ENCODE results near the gene ZSWIM4. TPM values are rescaled to one million over a fixed set of nuclear protein-coding genes. Genes with fewer than 3 reads are reported as not detected.

The ZSWIM4 gene
- total and polyA plus RNA-seq, 2 of the 13 experiments (the other 11 are each of a cell fraction or from before 2014, with no cell fraction given): 0.33 to 0.86 TPM

DNA sequence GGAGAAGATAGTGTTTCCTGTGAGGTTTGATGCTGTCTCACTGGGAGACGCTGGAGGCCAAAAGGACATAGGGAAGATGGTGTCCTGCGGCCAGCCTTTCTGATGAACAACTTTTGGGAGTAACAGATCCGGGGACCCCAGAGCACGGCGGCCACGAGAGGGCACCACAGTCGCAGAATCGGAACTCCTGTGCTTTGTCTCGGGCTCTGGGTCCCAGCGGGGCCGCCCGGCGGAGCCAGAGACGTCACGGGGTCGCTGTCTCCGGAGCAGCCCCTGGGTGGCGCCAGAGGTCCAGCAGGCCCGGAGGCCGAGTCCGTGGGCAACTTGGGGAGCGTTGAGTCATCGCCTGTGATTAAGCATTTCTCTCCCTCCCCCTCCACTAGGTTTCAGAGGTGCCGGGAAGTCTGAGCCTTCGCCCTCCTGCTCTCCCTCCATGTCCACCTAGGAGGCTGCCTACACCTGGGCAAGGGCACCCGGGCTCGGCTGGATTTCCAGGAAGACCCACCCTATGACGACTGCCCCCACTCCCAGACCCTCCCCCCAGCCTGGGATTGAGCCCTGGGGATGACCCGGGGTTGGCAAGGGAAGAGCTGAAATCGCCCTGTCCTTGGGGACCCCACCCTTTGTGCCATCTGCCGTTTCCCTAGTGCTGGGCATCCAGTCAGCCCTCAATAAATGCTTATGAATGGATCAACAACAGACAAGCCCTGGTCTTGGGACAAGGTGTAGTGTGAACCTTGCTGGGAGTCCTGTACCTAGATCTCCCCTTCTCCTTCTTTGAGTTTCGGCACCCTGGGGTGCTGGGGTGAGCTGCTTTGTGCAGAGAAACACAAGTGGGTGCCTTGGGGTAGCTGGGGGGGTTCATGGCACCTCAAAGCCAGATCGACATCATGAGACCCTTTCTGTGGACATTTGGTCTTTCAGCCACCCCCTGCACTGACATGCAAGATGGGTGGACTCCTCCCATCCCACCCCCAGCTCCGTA, 85.1 kb downstream of the ZSWIM4 start (continued):
- TF ChIP-seq, protein P1, sequence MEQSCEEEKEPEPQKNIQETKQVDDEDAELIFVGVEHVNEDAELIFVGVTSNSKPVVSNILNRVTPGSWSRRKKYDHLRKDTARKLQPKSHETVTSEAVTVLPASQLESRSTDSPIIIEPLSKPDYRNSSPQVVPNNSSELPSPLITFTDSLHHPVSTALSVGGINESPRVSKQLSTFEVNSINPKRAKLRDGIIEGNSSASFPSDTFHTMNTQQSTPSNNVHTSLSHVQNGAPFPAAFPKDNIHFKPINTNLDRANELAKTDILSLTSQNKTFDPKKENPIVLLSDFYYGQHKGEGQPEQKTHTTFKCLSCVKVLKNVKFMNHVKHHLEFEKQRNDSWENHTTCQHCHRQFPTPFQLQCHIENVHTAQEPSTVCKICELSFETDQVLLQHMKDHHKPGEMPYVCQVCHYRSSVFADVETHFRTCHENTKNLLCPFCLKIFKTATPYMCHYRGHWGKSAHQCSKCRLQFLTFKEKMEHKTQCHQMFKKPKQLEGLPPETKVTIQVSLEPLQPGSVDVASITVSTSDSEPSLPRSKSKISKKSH (CRISPR knock-in tag; IDR thresholded peaks at IDR 0.05; ENCODE audit: borderline replicate concordance): peak; percentile 87; the same call in 1 of the 2 replicates
- TF ChIP-seq ZMYM3 (CRISPR knock-in tag; IDR thresholded peaks at IDR 0.05): peak; percentile 18; the same call in 1 of the 2 replicates
- 0 out of 2 replicates have a peak, but pooled peaks have one; percentile 32 for TF ChIP-seq CCDC6 (CRISPR knock-in tag; IDR thresholded peaks at IDR 0.05)
- TF ChIP-seq ZNF441 (CRISPR knock-in tag; IDR thresholded peaks at IDR 0.05; ENCODE audit: borderline replicate concordance): peak; percentile 65; the same call in 1 of the 2 replicates
- TF ChIP-seq ZNF670 (CRISPR knock-in tag; IDR thresholded peaks at IDR 0.05; ENCODE audit: borderline replicate concordance): 0 out of 2 replicates have a peak, but pooled peaks have one; percentile 33
- TF ChIP-seq, protein P2, sequence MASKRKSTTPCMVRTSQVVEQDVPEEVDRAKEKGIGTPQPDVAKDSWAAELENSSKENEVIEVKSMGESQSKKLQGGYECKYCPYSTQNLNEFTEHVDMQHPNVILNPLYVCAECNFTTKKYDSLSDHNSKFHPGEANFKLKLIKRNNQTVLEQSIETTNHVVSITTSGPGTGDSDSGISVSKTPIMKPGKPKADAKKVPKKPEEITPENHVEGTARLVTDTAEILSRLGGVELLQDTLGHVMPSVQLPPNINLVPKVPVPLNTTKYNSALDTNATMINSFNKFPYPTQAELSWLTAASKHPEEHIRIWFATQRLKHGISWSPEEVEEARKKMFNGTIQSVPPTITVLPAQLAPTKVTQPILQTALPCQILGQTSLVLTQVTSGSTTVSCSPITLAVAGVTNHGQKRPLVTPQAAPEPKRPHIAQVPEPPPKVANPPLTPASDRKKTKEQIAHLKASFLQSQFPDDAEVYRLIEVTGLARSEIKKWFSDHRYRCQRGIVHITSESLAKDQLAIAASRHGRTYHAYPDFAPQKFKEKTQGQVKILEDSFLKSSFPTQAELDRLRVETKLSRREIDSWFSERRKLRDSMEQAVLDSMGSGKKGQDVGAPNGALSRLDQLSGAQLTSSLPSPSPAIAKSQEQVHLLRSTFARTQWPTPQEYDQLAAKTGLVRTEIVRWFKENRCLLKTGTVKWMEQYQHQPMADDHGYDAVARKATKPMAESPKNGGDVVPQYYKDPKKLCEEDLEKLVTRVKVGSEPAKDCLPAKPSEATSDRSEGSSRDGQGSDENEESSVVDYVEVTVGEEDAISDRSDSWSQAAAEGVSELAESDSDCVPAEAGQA (IDR thresholded peaks at IDR 0.05; ENCODE audit: low read depth): 0 out of 2 replicates have a peak, but pooled peaks have one; percentile 53
- TF ChIP-seq, protein P2 (CRISPR knock-in tag; IDR thresholded peaks at IDR 0.05; ENCODE audit: borderline replicate concordance): no peak
- no peak for TF ChIP-seq GABPA (IDR thresholded peaks at IDR 0.05; ENCODE audit: low read depth, low read length)
- TF ChIP-seq GABPA (CRISPR knock-in tag; IDR thresholded peaks at IDR 0.05; ENCODE audit: low read depth): peak; percentile 22; the same call in 1 of the 2 replicates
- TF ChIP-seq, protein P3, sequence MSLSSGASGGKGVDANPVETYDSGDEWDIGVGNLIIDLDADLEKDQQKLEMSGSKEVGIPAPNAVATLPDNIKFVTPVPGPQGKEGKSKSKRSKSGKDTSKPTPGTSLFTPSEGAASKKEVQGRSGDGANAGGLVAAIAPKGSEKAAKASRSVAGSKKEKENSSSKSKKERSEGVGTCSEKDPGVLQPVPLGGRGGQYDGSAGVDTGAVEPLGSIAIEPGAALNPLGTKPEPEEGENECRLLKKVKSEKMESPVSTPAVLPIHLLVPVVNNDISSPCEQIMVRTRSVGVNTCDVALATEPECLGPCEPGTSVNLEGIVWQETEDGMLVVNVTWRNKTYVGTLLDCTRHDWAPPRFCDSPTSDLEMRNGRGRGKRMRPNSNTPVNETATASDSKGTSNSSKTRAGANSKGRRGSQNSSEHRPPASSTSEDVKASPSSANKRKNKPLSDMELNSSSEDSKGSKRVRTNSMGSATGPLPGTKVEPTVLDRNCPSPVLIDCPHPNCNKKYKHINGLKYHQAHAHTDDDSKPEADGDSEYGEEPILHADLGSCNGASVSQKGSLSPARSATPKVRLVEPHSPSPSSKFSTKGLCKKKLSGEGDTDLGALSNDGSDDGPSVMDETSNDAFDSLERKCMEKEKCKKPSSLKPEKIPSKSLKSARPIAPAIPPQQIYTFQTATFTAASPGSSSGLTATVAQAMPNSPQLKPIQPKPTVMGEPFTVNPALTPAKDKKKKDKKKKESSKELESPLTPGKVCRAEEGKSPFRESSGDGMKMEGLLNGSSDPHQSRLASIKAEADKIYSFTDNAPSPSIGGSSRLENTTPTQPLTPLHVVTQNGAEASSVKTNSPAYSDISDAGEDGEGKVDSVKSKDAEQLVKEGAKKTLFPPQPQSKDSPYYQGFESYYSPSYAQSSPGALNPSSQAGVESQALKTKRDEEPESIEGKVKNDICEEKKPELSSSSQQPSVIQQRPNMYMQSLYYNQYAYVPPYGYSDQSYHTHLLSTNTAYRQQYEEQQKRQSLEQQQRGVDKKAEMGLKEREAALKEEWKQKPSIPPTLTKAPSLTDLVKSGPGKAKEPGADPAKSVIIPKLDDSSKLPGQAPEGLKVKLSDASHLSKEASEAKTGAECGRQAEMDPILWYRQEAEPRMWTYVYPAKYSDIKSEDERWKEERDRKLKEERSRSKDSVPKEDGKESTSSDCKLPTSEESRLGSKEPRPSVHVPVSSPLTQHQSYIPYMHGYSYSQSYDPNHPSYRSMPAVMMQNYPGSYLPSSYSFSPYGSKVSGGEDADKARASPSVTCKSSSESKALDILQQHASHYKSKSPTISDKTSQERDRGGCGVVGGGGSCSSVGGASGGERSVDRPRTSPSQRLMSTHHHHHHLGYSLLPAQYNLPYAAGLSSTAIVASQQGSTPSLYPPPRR (CRISPR knock-in tag; IDR thresholded peaks at IDR 0.05; ENCODE audit: borderline replicate concordance): peak; percentile 23; the same call in 1 of the 2 replicates
- TF ChIP-seq SIN3B (IDR thresholded peaks at IDR 0.05; ENCODE audit: low read length): no peak; the same call in 1 of the 2 replicates
- TF ChIP-seq IRF2 (CRISPR knock-in tag; IDR thresholded peaks at IDR 0.05): peak; percentile 83
- TF ChIP-seq ZNF34 (CRISPR knock-in tag; IDR thresholded peaks at IDR 0.05; ENCODE audit: borderline replicate concordance): peak; percentile 68; the same call in 1 of the 2 replicates
- TF ChIP-seq, protein P4, sequence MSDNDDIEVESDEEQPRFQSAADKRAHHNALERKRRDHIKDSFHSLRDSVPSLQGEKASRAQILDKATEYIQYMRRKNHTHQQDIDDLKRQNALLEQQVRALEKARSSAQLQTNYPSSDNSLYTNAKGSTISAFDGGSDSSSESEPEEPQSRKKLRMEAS (IDR thresholded peaks at IDR 0.05): peak; percentile 51; the same call in 1 of the 2 replicates
- TF ChIP-seq ZNF737 (CRISPR knock-in tag; IDR thresholded peaks at IDR 0.05; ENCODE audit: borderline replicate concordance): no peak
